ENCODE measurements around the gene STRN3.
"Not testable (repeated sequence)": the region's sequence is repeated elsewhere in the genome, so short reads cannot be mapped to it uniquely, and the experiment has no call there.

Gene STRN3

DNA sequence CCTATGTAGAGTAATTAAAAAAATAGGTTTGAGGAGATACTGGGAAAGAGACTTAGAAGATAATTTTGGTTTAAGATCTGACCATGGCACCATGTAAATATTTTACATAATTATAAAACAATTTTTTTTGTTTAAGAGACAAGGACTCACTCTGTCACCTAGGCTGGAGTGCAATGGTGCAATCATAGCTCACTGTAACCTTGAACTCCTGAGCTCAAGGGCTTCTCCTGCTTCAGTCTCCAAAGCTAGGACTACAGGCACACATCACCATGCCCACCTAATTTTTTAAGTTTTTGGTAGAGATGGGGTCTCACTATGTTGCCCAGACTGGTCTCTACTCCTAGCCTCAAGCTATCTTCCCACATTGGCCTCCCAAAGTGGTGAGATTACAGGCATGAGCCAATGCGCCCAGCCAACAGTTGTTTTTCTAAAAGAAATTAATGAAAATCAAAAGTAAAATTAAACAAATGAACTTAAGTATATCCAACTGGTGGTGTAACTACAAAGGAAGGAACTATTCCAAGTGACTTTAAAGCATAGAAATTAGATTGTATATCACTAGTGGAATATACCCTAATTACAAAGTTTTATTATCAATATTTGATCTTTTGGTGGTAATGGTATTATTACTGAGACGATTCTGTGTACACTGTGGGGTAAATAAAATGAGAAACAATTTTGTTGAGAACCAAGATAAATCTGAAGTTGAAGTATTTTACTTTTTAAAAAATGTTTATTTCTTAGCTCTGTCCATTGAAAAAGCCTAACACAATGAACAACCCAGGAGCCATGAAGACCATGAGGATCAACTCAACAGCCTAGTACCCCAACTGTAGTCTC is 122.7 kb downstream of the STRN3 start:
- no peak for DNase-seq

DNA sequence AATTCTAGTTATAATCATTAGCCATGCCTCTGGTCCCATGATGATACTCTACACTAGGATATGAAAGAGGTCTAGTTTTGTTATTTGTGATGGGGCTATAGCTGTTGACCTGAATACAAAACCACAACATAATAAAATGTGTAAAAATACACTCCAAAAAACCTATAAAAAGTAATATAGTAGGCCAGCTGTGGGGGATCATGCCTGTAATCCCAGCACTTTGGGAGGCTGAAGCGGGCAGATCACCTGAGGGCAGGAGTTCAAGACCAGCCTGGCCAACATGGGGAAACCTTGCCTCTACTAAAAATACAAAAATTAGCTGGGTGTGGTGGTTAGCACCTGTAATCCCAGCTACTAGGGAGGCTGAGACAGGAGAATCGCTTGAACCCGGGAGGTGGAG is 129.1 kb downstream of the STRN3 start:
- not testable (repeated sequence) for DNase-seq

DNA sequence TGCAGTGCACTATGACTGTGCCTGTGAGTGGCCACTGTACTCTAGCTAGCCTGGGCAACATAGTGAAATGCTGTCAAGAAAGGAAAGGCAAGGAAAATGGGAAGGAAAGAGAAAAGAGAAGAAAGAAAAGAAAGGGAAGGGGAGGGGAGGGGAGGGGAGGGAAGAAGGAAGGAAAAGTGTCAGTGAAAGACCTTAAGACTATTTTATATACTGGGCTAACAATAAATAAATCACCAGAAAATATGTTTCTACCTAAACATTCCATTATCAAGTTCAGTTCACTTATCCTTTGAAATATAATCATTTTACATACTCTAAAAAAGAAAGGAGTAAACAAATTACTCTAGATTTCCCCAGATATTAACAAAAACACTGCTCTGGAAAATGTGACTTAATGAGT is 129.7 kb downstream of the STRN3 start:
- no peak for DNase-seq

- no peak for DNase-seq
These were observed 131.2 kb downstream of the STRN3 start for GRCh38 chr14:30894923-30895515.

GRCh38 chr14:30893819-30894218 is 132.4 kb downstream of the STRN3 start:
- no peak for DNase-seq

- DNase-seq = no peak
These were observed 137.0 kb downstream of the STRN3 start for GRCh38 chr14:30889244-30889594.

- DNase-seq = no peak
These were observed 137.5 kb downstream of the STRN3 start for GRCh38 chr14:30888480-30889243.

DNA sequence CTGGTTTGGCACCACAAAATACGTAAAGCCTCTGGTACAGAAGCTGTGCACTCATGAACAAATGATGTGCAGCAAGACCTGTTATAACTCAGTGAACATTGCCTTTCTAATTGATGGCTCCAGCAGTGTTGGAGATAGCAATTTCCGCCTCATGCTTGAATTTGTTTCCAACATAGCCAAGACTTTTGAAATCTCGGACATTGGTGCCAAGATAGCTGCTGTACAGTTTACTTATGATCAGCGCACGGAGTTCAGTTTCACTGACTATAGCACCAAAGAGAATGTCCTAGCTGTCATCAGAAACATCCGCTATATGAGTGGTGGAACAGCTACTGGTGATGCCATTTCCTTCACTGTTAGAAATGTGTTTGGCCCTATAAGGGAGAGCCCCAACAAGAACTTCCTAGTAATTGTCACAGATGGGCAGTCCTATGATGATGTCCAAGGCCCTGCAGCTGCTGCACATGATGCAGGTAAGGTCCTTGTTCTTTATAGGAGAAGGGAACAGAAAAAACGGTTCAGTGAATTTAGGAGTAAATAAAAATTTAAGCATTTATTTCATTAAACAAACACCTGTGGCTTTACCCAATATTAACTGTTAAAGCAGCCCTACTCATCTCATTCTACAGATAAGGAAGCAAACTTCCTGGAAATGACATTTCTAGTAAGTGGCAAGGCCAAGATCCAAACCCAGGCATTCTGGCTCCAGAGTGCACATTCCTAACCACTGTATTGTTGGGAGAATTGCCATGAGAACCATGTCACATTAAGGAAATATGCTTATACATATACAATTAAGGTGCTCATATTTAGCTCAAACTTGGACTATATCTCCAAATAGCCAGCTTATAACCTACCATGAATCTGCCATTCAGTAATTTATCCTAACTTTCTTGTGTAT is 140.1 kb downstream of the STRN3 start:
- DNase-seq = no peak

DNA sequence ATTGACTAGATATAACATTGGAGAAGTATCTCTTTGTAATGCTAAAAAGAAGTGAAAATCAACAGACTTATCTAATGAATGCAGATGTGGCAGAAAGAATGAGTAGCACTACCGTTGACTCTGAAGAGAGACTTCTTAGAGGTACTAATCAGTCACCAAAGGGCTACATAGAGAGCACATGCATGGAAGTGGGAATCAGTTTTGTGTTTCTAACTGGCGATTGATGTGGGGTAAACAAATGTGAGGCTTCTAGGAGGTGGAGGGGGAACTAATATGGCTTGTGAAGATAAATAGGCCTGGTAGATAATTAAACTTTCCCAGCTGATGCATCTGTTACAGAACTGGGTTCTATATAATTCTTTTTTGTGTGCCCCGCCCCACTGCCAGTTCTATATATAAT is 141.3 kb downstream of the STRN3 start:
- DNase-seq = no peak

GRCh38 chr14:30883508-30884294 is 142.5 kb downstream of the STRN3 start:
- no peak for DNase-seq

DNA sequence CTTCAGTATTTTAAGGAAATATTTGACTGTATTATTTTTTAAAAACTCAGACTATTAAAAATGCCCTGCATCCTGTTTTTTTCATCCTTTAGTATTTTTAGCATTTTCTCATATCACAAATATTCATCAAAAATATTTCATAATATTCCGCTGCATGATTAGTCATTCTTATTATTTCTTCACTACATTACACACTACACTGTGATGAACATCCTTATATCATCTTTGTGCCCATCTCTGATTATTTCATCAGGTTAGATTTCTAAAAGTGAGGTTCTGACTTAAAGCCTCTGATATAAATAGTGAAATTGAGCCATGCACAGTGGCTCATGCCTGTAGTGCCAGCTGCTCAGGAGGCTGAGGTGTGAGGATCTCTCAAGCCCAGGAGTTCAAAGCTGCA is 143.7 kb downstream of the STRN3 start:
- no peak for DNase-seq

- DNase-seq = no peak
These were observed 149.5 kb downstream of the STRN3 start for GRCh38 chr14:30876692-30877091.

GRCh38 chr14:30875788-30876053 is 150.5 kb downstream of the STRN3 start:
- DNase-seq = no peak

GRCh38 chr14:30874999-30875787 is 151.0 kb downstream of the STRN3 start:
- peak; percentile 25 for DNase-seq

GRCh38 chr14:30874120-30874998 is 151.8 kb downstream of the STRN3 start, which contains the start of gene COCH:
Gene COCH (plus strand): TSS chr14:30874559. CDS start chr14:30874939, 380 bp downstream.
- DNase-seq = peak; percentile 32

GRCh38 chr14:30873308-30874119 is 152.7 kb downstream of the STRN3 start:
- no peak for DNase-seq

DNA sequence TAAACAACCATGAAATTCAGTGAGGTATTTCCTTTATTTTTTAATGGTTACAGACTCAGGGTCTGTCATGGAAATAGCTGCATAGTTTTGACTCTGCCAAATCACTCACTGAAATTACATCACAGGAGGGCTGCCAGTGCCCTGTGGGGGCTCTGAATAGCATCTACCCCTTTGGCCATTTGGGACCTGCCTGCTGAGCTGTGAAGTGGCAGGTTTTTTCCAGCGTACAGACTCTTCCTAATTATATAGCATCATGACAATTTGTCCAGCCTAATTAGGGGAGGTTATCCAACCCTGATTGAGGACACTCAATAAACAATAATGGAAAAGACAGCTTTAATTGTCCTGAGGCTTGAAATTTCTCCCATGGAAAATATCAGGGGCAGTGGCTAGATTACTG is 153.6 kb downstream of the STRN3 start:
- no peak for DNase-seq

DNA sequence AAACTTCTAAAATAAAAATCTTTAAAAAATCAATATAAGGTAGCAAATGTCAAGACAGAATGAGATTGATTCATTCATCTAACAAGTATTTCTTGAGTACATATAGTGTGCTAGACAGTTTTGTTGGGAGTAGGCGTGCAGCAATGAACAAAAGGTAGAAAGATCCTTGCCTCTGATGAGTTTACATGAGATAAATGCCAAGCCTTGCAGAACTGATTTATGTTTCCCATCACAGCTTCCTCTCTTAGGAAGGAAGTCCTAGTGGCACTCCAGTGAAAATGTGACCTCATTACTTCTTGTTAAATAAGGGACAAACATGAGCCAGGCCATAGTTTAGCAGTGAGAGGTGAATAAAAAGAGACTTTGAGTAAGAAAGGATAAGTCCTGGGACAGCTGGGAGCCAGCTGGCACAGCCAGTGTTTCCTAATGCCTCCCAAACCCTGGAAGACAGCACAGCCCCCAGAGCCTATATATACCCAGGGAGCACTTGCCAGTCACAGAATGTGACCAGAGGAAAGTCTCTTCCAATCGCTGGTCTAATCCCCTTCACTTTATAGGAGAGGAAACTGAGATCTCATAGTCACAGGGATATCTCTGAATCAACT is 156.5 kb downstream of the STRN3 start:
- DNase-seq = no peak

DNA sequence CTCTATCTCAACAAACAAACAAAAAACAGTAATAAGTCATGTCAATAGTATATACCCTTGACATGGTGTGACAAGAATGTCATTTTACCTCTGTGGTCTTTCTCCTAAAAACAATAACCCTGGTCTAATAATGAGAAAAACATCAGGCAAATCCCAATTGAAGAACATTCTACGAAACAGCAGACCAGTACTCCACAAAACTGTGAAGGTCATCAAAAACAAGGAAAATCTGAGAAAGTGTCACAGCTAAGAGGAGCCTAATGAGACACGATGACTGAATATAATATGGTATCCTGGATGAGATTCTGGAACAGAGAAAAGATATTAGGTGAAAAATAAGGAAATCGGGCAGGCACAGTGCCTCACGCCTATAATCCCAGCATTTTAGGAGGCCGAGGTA is 157.4 kb downstream of the STRN3 start:
- DNase-seq = no peak
